Inferior parietal cortex (tissue), 1 donor: Measurements from ENCODE around the gene MBNL2.
A peak's percentile ranks its signal among the peaks of the same experiment; 100 is the strongest.
"Not testable (repeated sequence)": the region's sequence is repeated elsewhere in the genome, so short reads cannot be mapped to it uniquely, and the experiment has no call there.

Experiments used
- DNase-seq: peaks from one replicate; pipeline ENCODE4 v3.0.0-alpha.2; 2016; ENCODE audit errors: extremely low spot score

The MBNL2 gene, protein sequence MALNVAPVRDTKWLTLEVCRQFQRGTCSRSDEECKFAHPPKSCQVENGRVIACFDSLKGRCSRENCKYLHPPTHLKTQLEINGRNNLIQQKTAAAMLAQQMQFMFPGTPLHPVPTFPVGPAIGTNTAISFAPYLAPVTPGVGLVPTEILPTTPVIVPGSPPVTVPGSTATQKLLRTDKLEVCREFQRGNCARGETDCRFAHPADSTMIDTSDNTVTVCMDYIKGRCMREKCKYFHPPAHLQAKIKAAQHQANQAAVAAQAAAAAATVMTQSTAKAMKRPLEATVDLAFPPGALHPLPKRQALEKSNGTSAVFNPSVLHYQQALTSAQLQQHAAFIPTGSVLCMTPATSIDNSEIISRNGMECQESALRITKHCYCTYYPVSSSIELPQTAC

DNA sequence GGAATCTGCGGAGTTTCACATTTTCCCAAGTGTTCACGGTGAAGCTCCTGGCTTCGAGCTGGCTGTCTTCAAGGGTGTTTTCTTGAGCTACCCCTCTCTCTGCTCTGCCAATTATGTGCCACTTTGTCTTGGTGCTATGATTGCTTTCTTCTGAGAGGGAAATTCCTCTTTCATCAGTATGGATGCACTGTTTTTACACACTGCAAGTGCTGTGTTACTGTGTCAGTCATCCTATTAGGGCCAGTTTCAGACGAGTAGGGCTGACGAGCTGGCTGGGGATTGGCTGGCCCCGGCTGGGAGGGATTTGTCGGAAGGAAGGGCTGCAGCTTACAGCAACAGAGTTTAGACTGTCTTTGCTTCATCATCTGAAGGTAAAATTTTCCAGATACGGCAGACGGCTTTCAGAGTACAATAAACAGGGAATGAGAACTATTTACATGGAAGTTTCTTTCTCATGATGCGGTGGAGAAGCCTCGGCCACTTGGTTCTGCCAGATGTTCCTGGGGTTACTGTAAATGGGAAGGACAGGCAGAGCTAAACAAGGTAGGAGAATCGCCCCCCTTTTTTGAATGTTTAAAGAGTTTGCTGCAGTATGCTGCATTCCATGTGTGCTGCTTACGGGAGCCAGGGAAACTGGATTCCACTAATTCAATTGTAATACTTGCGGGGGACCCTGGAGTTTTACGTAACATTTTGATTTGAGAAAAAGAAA is at the start of gene MBNL2:
Gene MBNL2, plus strand, starts transcription at position 345 of the 712 bp plus-strand sequence. CDS start 53,903 bp downstream, outside the sequence.
- DNase-seq, result peak; percentile 94

DNA sequence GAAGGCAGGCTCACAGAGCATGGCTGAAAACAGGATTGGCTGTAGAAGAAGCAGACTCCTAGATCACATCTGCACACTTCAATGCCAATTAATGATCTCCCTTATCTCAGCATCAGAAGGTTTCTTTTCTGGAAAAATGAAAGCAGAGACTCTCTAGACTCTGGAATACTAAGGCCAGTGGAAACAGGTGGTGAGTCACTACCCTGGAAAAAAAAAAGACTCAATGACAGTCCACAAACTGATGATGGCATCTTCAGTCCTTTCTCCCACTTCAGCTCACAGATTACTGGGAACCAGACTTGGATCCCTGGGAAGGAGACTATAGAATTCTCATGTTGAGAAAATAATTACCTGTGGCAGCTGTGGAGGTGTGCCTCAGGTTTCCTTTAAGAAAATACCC is 47.5 kb upstream of the MBNL2 start:
- DNase-seq, result no peak

DNA sequence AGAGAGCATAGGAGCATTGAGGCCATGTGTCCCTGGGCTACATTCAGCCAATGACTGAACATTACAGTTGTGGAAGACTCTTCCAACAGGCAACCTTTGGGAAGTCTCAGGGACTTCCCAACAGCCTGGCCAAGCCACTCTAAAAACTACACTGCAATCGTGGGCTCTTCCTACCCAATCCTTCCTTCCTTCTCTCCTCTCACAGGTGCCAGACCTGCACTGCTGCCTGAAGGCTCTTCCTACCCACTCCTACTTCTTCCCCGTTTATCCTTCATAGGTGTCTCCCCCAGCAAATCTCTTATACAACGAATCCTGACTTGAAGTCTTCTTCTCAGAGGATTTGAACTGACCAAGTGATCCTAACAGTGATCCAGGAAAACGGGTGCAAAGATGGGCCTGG is 47.1 kb upstream of the MBNL2 start:
- no peak for DNase-seq

DNA sequence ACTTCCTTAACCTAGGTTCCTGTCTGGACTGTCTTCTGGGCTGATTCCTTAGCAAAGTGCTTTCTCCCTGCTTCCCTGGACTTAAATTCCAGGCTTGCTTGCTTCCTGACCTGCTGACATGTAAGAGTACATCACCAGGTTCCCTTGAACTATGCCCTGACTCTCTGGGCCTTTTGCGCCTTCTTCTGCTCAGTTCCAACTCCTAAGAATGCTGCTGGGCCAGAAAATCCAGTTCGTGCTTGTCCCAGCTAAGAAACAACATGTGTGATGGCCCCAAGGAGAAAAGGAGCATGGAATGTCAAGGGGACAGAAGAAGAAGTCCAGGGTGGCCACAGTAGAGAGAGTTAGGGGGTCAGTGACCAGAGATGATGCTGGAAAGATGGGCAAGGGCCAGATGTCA is 42.6 kb upstream of the MBNL2 start:
- no peak for DNase-seq

DNA sequence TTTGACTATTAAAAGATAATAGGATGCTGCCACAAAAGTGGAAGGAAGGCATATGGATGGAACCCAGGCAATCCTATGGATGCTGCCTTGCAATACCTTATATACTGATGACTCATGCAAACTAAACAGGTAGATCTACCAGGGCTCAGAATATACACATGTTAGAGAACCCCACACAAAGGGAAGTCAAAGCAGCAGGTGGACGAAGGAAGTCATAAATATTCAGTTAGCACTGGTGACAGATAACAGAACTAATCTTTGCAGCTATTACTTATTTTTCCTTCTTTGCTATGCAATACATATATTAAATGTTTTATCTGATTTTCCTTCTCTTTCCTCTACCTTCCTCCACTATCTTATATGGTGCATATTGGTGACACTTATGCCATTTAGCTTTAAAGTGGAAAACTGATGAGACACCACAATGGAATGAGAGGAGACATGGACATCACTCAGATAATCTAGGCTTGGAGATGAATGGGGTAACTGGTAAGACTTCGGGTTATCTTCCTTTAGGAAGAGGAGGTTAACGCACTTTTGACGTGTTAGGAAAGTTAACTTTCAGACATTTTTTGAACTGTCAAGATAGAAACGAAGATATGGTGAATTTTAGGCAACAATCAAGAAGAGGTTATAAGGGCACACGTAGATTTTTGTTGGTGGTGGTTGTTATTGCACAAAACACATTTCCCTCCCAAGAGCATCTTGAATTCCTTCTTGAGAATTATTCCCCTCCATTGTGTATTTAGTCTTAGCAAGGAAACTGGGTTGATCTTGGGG is 39.8 kb upstream of the MBNL2 start:
- DNase-seq, result no peak

DNA sequence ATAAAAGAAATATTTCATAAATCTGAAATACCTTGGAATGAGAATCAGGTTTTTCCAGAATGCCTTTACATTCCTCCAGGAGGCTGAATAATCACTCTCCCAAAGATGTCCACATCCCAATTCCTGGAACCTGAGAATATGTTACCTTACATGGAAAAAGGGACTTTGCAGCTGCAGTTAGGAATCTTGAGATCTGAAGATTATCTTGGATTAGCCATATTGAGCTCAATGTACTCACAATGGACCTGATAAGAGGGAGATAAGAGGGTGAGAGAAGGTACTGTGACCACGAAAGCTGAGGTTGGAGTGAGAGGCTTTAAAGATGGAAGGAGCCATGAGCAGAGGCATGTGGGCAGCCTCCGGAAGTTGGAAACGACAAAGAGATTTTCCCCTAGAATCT is 36.8 kb upstream of the MBNL2 start:
- DNase-seq, result no peak

DNA sequence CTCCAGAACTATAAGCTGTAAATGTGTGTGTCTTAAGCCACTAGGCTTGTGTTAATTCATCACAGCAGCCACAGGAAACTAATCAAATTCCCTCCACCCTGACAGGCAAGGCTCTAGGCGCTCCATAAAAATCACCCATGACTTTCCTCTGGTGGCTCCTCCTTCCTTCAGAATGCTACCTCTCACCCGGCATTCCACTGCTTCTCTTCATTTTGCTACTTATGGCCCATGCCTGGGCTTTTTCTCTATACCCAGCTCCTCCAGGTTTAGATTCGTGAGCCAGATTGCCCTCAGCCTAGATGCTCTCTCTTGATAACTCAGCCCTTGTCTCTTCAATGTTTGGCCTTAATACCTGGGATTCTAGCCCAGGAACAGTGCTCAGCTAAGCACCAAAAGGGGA is 36.4 kb upstream of the MBNL2 start:
- no peak for DNase-seq

DNA sequence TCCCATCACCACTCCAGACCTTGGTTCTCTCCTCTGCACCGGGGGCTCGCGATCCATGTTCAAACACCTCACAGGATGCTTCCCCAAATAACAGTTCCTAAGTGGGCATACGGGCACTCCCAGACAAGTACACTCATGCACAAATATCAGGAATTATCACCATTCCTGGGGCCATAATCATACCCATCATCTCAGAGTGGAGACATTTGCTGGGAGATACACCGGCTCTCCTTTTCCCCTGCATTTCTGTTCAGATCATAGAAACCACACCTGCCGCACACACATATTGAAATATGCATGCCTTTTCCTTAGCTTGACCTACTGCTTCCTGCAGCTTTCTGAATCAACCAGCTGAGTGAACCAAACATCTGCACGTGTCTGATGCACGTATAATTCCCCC is 33.9 kb upstream of the MBNL2 start:
- no peak for DNase-seq

DNA sequence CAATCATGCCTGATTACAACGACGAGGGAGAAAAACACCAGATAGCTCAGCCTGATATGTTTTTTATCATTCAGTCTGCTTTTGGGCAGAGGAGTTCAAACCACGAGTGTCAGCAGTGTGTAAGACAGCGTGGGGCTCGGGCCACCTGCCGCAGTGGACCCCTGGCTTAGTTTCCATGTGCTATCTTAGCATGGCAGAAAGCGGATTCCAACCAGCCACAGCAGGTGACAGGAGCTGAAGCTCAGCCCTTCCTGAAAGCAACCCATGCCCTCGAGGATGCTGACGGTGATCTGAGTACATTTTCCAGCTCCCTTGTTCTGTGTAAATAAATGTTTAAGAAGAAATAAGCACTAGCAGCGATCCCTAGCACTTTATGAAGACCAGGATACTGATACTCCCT is 32.2 kb upstream of the MBNL2 start:
- DNase-seq, result no peak

DNA sequence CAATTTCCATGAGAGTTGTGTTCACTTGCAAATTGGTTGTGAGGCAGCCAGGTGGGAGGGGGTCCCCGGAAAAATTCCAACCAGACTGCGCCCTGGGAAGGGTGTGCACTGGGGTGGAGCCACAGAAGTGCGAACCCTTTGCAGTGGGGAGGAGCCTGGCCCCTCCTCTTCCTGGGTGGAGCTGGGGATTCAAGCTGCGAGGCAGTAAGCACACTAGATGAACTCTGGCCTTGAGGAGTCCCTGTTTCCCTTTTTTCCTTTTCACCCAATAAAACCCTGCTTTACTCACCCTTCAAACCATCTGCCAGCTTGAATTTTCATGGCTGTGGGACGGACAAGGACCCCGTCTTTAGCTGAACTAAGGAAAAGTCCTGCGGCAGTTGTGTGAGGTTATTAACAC is 31.0 kb upstream of the MBNL2 start:
- DNase-seq, result no peak

DNA sequence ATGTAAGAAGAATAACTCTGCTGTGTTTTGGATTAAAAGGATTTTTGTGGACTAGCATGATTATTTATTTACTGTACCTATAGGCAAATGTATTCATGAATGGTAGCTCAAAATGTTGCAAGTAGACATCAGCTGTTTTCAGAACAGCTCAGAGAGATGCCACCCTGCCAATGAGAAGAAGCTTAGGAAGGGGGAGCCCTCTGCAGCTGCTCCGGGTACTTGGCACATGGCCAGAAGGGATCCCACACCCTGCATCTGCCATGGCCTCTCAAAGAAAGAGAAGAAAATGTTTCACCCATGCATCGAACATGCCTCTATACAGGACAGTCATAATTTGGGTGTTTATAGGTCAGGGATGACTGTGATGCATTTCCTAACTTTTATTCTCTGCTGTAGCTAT is 30.5 kb upstream of the MBNL2 start:
- DNase-seq, result peak; percentile 53

DNA sequence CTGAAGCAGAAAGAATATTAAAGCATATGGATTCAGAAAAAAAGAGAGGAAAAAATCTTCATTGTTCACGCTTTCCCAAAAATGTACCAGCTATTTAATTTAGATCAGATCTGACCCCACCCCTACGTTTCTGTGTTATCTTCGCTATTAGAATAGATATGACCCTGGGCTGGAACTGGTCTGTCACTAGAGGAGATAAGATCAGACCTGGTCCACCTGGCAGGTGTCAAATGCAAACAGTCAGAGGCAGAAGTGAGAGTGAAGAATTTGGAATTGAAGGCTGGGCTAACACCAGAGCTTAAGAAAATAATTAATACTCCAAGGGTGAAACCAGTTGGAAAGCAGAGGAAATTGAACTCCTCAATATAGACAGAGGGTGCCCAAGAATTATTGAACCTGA is 30.0 kb upstream of the MBNL2 start:
- no peak for DNase-seq

DNA sequence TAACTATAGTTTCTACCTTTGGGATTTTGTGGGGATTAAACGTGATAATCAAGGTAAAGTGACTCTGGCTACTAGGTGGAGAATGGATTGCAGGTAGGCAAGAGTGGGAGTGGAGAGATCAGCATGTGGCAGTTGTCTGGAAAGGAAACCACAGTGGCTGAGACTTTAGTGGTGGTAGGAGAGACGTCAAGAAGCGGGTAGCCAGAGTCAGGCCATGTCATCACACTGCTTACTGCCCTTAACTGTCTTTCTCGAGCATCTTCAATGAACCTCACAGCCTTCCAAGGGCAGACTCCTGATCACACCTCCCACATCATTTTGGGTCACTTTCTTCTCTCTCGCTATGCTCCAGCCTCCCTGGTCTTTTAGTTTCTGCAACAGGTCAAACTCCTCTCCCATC is 28.6 kb upstream of the MBNL2 start:
- DNase-seq, result no peak

DNA sequence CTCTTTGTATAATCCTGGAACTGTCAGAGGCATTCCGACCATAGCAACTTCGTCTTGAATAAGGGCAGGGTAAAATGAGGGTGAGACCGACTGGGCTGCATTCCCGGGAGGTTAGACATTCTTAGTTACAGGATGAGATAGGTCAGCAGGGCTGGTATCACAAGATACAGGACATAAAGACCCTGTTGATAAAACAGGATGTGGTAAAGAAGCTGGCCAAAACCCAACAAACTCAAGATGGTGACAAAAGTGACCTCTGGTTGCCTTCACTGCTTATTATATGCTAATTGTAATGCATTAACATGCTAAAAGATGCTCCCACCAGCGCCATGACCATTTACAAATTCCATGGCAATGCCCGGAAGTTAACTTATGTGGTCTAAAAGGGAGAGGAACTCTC is 27.7 kb upstream of the MBNL2 start:
- DNase-seq, result no peak

DNA sequence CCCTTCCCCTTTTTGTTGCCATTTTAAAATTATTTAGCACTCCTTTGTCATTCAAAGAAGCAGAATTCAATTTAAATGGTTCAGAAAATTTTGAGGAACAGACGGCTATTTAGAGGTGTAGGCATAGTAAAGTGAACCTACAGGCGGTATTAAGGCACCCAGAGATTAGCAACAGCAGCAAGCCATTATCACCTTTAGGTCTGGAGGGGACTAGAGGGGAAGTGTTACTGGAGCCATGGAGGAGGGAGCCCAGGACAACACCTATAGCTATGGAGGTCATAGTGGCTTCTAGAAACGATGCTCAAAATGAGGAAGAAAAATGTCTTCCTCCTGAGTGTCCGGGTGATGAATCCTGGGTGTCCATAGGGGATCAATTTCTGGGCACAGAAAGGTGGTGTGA is 25.8 kb upstream of the MBNL2 start:
- no peak for DNase-seq

DNA sequence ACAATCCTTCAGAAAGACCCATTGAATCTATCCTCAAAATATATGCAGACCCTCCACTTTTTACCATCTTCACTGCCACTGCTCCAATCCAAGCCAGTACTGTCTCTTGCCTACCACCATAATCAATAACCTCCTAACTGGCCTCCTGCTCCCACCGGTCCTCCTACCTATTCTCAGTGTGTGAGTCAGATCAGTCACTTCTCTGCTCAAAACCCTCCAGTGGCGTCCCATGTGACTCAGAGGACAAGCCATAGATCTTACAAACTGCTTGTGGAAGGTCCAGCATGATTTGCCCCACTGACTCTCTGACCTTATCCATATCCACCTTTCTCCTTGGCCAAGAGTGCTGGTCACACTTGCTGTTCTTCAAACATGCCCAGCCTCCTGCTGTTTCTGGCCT is 23.4 kb upstream of the MBNL2 start:
- no peak for DNase-seq

DNA sequence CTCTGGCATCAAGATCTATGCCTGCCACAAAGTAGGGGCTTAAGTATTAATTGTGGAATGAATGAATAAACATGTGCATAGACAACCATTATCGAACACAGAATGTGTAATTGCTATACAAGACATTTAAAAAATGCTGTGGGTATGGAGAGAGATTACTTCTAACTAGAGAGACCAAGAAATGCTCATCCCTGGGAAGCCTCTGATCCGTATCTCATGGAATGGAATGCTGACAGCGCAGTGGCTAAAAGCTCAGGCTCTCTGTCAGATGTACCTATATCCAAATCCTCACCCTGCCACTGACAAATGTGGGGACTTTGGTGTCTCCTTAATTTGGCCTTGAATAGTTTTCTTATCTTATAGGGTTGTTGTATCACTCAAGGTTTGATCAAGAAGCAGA is 22.7 kb upstream of the MBNL2 start:
- no peak for DNase-seq

DNA sequence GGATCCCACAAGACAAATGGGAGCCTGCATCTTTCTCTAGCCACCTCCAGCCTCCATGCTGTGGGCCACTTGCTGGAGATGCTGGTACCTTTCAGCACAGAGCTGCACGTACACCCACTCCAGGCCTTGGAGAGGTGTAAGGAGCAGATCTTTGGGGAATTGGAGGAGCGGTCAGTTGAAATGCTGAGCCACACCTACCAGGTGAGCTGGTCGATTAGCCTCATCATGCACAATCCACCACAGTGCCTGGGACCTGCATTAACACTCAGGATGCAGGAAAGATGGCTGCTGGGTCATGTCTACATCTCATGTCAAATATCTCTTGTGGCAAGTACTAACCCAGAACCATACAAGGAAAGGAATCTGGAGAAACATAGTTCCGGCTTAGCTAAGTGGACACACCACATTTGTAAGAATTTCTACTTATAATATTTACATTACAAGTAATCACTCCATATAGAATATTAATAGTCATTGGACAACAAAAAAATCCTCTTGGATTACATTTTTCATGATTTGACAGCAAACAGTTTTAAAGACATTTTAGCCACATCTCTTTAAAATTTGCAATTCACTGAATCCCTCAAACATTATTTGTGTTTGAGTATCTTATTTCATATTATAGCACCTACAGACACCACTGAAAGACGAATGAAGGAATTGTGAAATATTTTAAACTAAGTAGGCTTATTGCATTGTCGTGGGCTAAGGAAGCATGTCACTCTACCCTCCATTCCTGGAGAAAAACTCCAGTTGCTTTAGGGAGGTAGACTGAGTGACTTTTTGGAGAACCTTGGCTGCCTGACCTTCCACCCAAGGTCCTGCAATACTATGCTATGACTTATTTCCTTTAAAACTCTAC is 21.8 kb upstream of the MBNL2 start:
- DNase-seq, result no peak

DNA sequence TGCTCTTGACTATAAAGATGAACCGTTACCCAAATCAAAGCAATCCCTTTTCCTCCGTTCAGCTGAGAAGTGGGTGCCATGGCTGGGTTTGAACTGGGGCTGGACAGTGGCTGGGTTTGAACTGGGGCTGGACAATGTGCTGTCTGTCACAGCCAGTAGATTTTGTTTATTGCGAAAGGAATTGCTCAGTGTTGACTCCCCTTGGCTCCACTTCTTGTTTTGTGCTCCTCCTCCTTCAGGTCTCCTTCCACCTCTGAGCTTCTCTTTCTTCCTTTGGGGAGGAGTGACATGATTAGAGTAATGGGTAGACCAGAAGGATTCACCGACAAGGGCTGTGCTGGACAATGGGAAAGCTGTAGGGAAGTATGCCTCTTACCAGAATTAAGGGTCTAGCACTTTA is 19.4 kb upstream of the MBNL2 start:
- DNase-seq, result no peak

DNA sequence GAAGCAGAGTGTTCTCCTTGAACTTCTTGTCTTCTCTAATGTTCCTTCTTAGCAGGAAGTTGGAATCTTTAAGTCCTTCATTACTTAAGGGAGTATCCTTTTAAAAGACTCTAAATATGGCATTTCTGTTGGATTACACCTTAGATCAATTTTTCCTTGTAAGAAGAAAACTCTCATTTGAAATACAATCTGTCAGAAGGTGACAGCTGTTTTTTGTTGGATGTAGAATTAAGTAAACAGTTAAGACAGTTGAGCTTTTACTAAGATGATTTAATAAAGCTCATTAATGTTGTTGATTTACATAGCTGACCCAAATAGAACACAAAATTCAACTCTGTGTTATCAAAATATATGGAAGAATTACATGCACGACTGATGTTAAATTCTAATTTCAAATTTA is 16.7 kb upstream of the MBNL2 start:
- DNase-seq, result no peak

DNA sequence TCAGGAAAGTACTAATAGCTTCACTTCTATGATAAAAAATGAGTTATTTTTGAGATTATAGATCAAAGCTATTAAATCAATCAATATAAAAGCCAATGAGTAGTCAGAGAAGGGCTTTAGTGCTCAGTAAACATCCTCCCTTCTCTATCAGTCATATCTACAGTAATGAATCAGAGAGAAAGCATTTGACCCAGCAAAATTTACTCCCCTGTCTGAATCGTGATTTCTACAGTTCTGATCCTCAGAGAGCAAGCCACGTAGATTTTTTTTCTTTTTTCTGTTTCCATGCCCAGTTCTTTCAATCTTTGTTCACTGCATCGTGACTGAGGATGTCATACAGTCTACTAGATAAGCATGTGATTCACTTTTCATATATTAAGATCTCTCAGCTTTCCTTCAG is 16.2 kb upstream of the MBNL2 start:
- no peak for DNase-seq

DNA sequence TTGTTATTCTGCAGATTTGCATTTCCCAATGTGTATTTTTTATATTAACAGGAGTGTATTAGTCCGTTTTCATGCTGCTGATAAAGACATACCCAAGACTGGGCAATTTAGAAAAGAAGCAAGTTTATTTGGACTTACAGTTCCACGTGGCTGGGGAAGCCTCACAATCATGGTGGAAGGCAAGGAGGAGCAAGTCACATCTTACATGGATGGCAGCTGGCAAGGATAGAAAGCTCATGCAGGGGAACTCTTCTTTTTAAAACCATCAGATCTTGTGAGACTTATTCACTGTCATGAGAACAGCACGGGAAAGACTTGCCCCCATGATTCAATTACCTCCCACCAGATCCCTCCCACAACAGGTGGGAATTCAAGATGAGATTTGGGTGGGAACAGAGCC is 14.9 kb upstream of the MBNL2 start:
- DNase-seq, result not testable (repeated sequence)
